HEK293T (cell line): ENCODE measurements around the gene ELP2.

Experiments used
- CTCF ChIA-PET: fragments of 350-600 bp; formaldehyde crosslinking; extraction: SDS; loops from one replicate; lab custom pipeline; 2021; ENCODE audit warnings: antibody characterized with exemption, inconsistent platforms; lab: Yijun Ruan, JAX
- POLR2A ChIA-PET: fragments of 350-600 bp; formaldehyde crosslinking; extraction: SDS; loops from one replicate; lab custom pipeline; 2020; ENCODE audit warnings: antibody characterized with exemption, inconsistent platforms; lab: Yijun Ruan, JAX
- DNase-seq: peaks from one replicate; pipeline ENCODE4 v3.0.0; 2012; ENCODE audit warnings: mixed read lengths; ENCODE audit errors: extremely low spot score
- ARNT ChIP-seq: fragments of 450-650 bp; IDR thresholded peaks from 2 replicates; pipeline ENCODE4 v1.6.1; 2017; ENCODE audit warnings: mild to moderate bottlenecking
- BHLHE40 ChIP-seq: fragments of 450-650 bp; IDR thresholded peaks from 2 replicates; pipeline ENCODE4 v1.6.1; 2016; ENCODE audit warnings: mild to moderate bottlenecking, moderate library complexity, borderline replicate concordance
- CTBP1 ChIP-seq: fragments of 450-650 bp; IDR thresholded peaks from 2 replicates; pipeline ENCODE4 v1.6.1; 2016; ENCODE audit warnings: borderline replicate concordance
- ELF4 ChIP-seq: fragments of 450-650 bp; IDR thresholded peaks from 2 replicates; pipeline ENCODE4 v1.6.1; 2017; ENCODE audit warnings: antibody characterized with exemption
- FOXA1 ChIP-seq: fragments of 450-650 bp; IDR thresholded peaks from 2 replicates; pipeline ENCODE4 v1.6.1; 2016; ENCODE audit warnings: mild to moderate bottlenecking
- FOXK2 ChIP-seq: fragments of 450-650 bp; IDR thresholded peaks from 2 replicates; pipeline ENCODE4 v1.6.1; 2016; ENCODE audit warnings: mild to moderate bottlenecking
- FOXM1 ChIP-seq: fragments of 450-650 bp; IDR thresholded peaks from 2 replicates; pipeline ENCODE4 v1.6.1; 2017; ENCODE audit warnings: mild to moderate bottlenecking, borderline replicate concordance
- HDGF ChIP-seq: fragments of 450-650 bp; IDR thresholded peaks from 2 replicates; pipeline ENCODE4 v1.6.1; 2017; ENCODE audit warnings: antibody characterized with exemption, borderline replicate concordance
- L3MBTL2 ChIP-seq: fragments of 450-650 bp; conservative IDR thresholded peaks from 2 replicates; pipeline ENCODE4 v1.6.1; 2016; ENCODE audit warnings: mild to moderate bottlenecking
- LEF1 ChIP-seq: fragments of 450-650 bp; IDR thresholded peaks from 2 replicates; pipeline ENCODE4 v1.6.1; 2017; ENCODE audit warnings: mild to moderate bottlenecking, borderline replicate concordance
- NFRKB ChIP-seq: fragments of 450-650 bp; IDR thresholded peaks from 2 replicates; pipeline ENCODE4 v1.6.1; 2016; ENCODE audit warnings: mild to moderate bottlenecking, moderate library complexity
- SP1 ChIP-seq: fragments of 450-650 bp; IDR thresholded peaks from 2 replicates; pipeline ENCODE4 v1.6.1; 2017
- SUZ12 ChIP-seq: fragments of 450-650 bp; IDR thresholded peaks from 2 replicates; pipeline ENCODE4 v1.6.1; 2016; ENCODE audit warnings: mild to moderate bottlenecking
- TARDBP ChIP-seq: fragments of 450-650 bp; IDR thresholded peaks from 2 replicates; pipeline ENCODE4 v1.6.1; 2016
- ZNF384 ChIP-seq: fragments of 450-650 bp; IDR thresholded peaks from 2 replicates; pipeline ENCODE4 v1.6.1; 2016
- TF ChIP-seq, protein P1 (sequence below): fragments of 450-650 bp; IDR thresholded peaks from 2 replicates; pipeline ENCODE4 v1.6.1; 2016

ELP2 gene

DNA sequence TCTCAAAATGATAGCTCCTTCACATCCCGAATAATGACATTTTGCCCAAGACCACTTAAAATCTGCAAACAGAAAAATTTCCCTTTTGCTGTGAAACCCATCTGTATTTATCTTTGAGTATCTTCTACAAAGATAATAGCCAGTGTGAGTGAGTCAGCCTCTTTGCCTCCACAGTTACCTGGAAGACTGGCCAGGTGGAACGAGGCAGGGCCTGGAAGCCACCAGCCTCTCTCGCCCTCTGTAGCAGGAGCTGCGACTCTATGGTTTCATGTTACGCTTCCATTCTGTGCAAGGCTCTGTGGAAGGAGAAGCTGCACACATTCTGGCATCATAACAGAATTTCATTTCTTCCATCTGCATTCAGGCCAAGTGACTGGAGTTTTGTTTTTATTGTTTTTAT lies 9.5 kb downstream of the ELP2 start:
- POLR2A ChIA-PET, result interaction anchor here (3.3 kb wide), 1 partner anchor 10 kb away, joined by 23 read pairs; the partner anchor contains the start of genes ELP2 and SLC39A6

DNA sequence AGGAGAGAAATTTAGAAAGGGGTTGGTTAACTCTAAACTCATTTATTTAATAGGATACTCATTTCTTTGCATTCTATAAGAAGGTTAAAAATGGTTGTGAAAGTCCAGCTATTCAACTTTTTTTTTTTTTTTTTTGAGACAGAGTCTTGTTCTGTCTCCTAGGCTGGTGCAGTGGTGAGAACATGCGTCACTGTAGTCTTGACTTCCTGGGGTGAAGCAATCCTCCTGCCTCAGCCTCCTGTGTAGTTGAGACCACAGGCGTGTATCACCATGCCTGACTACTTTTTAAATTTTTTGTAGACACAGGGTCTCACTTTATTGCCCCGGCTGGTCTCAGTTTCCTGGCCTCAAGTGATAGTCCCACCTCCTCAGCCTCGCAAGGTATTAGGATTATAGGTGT lies 11.9 kb downstream of the ELP2 start:
- ChIA-PET CTCF (interaction anchor here (0.7 kb wide), 1 partner anchor 123 kb away, joined by 8 read pairs; no protein-coding TSS in a partner anchor), POLR2A (interaction anchor here (3.3 kb wide), 1 partner anchor 12 kb away, joined by 23 read pairs; the partner anchor contains the start of genes ELP2 and SLC39A6)
- no peak for DNase-seq
- no peak for TF ChIP-seq ZNF384
- no peak for TF ChIP-seq FOXA1
- no peak for TF ChIP-seq BHLHE40
- TF ChIP-seq LEF1, result no peak
- TF ChIP-seq CTBP1, result no peak
- no peak for TF ChIP-seq ARNT
- no peak for TF ChIP-seq SUZ12

More for the DNA sequence above, 9.5 kb downstream of the ELP2 start:
- DNase-seq, result no peak
- CTCF ChIA-PET, result interaction anchor here (0.6 to 1.7 kb wide), 4 partner anchors 9 to 145 kb away, joined by 3 to 5 read pairs (median 4); partner anchors contain the start of gene ELP2
- TF ChIP-seq NFRKB (no peak), TARDBP (no peak), LEF1 (no peak), ELF4 (no peak), ARNT (no peak), L3MBTL2 (no peak), ZNF384 (no peak)

DNA sequence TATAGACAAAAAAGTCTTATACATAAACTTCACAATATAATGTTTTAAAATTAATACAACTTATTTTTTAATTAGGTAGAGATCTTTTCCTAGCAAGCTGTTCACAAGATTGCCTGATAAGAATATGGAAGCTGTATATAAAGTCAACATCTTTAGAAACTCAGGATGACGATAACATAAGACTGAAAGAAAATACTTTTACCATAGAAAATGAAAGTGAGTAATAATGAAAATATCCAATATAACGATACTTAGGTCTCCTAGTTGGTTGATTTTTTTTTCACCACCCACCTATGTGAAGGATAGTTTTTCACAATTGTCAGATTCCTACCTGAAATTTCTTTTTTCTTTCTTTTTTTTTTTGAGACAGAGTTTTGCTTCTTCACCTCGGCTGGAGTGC lies 13.1 kb downstream of the ELP2 start:
- TF ChIP-seq SUZ12, result no peak
- no peak for TF ChIP-seq SP1
- TF ChIP-seq FOXM1, result no peak
- no peak for TF ChIP-seq HDGF
- no peak for TF ChIP-seq NFRKB
- TF ChIP-seq ELF4, result no peak
- TF ChIP-seq, protein P1, sequence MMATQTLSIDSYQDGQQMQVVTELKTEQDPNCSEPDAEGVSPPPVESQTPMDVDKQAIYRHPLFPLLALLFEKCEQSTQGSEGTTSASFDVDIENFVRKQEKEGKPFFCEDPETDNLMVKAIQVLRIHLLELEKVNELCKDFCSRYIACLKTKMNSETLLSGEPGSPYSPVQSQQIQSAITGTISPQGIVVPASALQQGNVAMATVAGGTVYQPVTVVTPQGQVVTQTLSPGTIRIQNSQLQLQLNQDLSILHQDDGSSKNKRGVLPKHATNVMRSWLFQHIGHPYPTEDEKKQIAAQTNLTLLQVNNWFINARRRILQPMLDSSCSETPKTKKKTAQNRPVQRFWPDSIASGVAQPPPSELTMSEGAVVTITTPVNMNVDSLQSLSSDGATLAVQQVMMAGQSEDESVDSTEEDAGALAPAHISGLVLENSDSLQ, result no peak
- no peak for TF ChIP-seq LEF1
- TF ChIP-seq FOXK2, result no peak
- POLR2A ChIA-PET, result no interaction called here
- CTCF ChIA-PET, result no interaction called here
- no peak for DNase-seq

DNA sequence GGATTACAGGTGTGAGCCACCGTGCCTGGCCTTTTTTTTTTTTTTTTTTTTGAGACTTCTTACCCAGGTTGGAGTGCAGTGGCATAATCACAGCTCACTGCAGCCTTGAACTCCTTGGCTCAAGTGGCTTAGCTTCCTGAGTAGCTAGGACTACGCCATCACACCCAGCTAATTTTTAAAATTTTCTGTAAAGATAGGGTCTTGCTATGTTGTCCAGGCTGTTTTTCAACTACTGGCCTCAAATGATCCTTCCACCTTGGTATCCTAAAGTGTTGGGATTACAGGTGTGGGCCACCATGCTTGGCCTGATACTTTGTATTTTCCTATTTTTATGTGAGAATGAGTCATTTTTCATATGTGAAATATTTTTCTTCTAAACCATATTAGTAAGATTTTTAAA lies 13.7 kb downstream of the ELP2 start:
- TF ChIP-seq L3MBTL2, result no peak
- no peak for TF ChIP-seq FOXA1
- no peak for TF ChIP-seq FOXM1
- no peak for DNase-seq
- POLR2A ChIA-PET, result no interaction called here
- CTCF ChIA-PET, result no interaction called here

DNA sequence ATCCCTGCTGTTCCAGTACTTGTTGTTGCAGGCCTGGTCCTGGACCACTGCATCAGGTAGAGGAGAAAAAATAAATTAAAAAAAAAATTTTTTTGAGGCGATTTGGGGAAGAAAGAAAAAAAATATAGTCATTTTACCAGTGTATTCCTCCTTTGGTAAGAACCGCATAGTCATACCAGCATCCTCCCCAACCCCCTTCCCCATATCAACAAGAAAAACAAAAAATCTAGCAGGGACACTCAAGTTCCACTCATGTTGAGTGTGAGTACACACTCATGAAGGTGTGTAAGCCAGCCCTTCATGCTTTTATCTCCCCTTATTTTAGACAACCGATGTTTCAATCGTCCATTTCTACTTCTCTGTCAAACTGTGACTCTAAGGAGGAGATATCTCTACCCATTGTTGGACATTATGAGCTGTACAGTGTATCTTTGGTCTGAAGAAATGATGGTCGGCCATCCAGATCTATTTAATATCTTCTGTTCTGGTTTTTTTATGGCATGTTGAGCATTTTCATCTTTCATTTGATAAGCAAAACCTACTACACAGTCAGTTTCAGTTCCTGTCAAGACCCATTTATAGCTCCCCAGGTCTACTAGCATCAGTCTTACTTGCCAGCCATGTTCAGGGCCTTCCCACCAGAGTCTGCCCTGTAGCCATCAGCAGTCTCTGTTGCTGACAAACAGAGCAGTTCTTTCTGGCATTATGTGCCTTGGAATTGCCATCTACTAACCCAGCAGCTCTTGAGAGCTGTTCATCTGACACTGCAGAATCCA lies 20.0 kb downstream of the ELP2 start:
- TF ChIP-seq FOXM1 (no peak), CTBP1 (no peak), ARNT (no peak), ZNF384 (no peak), L3MBTL2 (no peak), FOXK2 (no peak), BHLHE40 (no peak), LEF1 (no peak), HDGF (no peak), TARDBP (no peak)
- TF ChIP-seq, protein P1, result no peak
- no peak for DNase-seq
- ChIA-PET POLR2A (interaction anchor here (1.3 kb wide), 1 partner anchor 19 kb away, joined by 3 read pairs; no protein-coding TSS in a partner anchor), CTCF (interaction anchor here (0.6 to 0.7 kb wide), 2 partner anchors 10 to 132 kb away, joined by 3 read pairs; no protein-coding TSS in a partner anchor)

DNA sequence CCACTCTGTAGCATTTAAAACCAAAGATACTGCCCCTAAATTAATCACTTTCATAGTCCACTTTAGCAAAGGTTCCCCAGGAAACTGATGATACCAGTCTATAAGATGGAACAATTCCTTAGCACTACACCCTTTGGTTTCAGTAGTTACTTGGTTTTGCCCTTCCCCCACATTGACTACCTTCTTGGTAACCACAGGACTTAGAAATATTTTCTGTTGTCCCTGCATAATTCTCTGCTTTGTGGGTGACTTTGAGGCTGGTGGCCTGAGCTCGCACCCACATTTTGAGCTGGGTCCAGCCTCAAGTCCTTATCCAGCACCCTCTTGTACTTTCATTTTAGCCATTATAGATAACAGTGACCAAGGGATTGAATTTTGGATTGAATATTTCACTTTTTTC lies 23.1 kb downstream of the ELP2 start:
- DNase-seq, result no peak
- TF ChIP-seq LEF1 (no peak), NFRKB (no peak), HDGF (no peak), SP1 (no peak), ARNT (no peak), FOXK2 (no peak), SUZ12 (no peak), ZNF384 (no peak), ELF4 (no peak), TARDBP (no peak), FOXM1 (no peak), L3MBTL2 (no peak), CTBP1 (no peak), BHLHE40 (no peak), FOXA1 (no peak)
- TF ChIP-seq, protein P1, result no peak
- ChIA-PET CTCF (no interaction called here), POLR2A (no interaction called here)
